Fibroblast of villous mesenchyme (primary cell): ENCODE results near the gene AP2S1. TPM values are rescaled to one million over a fixed set of nuclear protein-coding genes. Genes with fewer than 3 reads are reported as not detected.

Experiments used
- DNase-seq: peaks from one replicate; pipeline ENCODE4 v3.0.0-alpha.2; 2010; ENCODE audit warnings: low read depth
- H3K4me3 ChIP-seq: 2 replicates; pipeline ENCODE4 v1.5.1; 2011; ENCODE audit warnings: low read depth, mild to moderate bottlenecking, low read length
- CTCF ChIP-seq: IDR thresholded peaks from 2 replicates; pipeline ENCODE4 v1.5.1; 2012; ENCODE audit warnings: low read depth, mild to moderate bottlenecking, low read length; ENCODE audit not compliant: insufficient read depth
- total RNA-seq: library from RNA; depleted of rRNA; stranded (reverse); fragments of >200 nt; gene quantifications from 2 replicates; pipeline ENCODE4 v1.2.3, GENCODE V29; 2012

The AP2S1 gene
- 113 and 166 TPM in 2 replicates for total RNA-seq

GRCh38 chr19:46850228-46851203 lies at the start of gene AP2S1:
Gene AP2S1 (minus strand): TSS chr19:46850846. CDS start chr19:46850766, 80 bp downstream.
- peak; percentile 100 for DNase-seq
- no peak for TF ChIP-seq CTCF

GRCh38 chr19:46900341-46900740 lies 49.7 kb upstream of the AP2S1 start:
- TF ChIP-seq CTCF: no peak
- no peak for DNase-seq
- no peak overlapping the region for H3K4me3 ChIP-seq

More at GRCh38 chr19:46850228-46851203, at the start of gene AP2S1:
- peak within 1 kb of the TSS; percentile 96 for H3K4me3 ChIP-seq

DNA sequence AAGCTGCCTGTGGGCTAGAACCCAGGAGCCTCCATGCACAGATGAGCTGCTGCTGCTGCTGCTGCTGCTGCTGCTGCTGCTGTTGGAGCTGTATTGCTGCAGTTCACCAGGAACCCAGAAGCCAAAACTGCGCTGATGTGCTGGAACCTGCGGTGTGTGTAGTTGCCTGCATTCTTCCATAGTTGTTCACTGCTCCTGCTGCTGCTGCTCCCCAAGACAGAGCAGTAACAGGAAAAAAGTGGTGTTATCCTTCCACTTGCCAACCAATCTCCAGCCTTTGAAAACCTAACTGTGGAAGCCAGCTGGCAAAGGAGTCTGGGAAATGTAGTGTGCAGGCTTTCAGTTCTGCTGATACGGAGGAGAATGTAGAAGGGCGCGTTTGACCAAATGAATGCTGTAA lies 48.1 kb upstream of the AP2S1 start:
- H3K4me3 ChIP-seq: no peak overlapping the region
- TF ChIP-seq CTCF: no peak
- DNase-seq: no peak

DNA sequence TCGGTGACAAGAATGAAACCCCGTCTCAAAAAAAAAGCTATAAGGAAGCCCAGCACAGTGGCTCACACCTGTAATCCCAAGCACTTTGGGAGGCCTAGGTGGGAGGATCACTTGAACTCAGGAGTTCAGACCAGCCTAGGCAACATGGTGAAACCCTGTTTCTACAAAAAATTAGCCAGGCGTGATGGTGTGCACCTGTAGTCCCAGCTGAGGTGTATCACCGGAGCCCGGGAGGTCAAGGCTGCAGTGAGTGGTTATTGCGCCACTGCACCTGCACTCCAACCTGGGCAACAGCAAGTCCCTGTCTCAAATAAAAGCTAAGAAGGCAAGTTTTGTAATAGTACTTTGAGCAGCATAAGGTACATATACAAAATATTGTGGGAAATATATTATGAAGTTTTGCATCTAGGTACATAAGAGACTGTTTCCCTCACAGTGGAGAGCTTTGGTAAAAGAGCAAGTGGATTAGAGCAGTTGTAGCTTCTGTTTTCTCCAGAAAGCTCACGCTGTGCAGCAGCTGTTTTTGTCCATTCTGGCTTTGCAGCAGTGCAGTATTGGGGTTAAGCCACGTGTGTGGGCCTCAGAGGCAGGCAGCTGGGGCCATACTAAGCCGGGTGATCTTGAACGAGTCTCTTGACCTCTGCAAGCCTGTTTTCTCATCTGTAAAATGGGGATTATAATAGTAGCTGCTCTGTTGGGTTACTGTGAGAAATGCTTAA lies 45.6 kb upstream of the AP2S1 start:
- no peak for DNase-seq
- no peak overlapping the region for H3K4me3 ChIP-seq
- TF ChIP-seq CTCF: no peak

GRCh38 chr19:46892252-46893179 lies 41.9 kb upstream of the AP2S1 start:
- no peak for TF ChIP-seq CTCF
- DNase-seq: no peak
- H3K4me3 ChIP-seq: no peak overlapping the region
